Stimulated activated CD4-positive, alpha-beta T cell treated with anti-CD3 and anti-CD28 coated beads, Interleukin-15, amount 100 ng/mL, for 48 hours (primary cell): ENCODE results near the gene ATXN7L3.
"Not testable (repeated sequence)": the region's sequence is repeated elsewhere in the genome, so short reads cannot be mapped to it uniquely, and the experiment has no call there.

Source experiments
- DNase-seq, 2 donors: peaks; one replicate each; pipeline ENCODE4 v3.0.0-alpha.2; 2020; ENCODE audit warnings: low read depth in 2 of 2

The ATXN7L3 gene

DNA sequence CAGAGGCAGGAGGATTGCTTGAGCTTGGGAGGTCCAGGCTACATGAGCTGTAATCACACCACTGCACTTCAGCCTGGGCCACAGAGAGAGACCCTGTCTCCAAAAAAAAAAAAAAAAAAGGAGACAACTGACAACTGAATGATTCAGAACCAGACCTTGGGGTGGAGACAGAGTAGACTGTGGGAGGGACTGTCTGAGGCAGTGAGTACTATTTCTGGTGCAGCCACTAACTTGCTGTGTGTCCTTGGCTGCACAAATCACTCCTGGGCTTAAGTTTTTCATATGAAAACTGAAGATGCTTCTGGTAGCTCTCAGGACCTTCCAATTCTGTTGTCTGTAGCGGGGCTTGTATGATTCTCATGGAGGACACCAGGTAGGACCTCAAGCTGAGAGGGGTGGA, 23.4 kb downstream of the ATXN7L3 start:
- no peak for DNase-seq

- no peak for DNase-seq
Measured at GRCh38 chr17:44174427-44174826, 25.3 kb downstream of the ATXN7L3 start.

DNA sequence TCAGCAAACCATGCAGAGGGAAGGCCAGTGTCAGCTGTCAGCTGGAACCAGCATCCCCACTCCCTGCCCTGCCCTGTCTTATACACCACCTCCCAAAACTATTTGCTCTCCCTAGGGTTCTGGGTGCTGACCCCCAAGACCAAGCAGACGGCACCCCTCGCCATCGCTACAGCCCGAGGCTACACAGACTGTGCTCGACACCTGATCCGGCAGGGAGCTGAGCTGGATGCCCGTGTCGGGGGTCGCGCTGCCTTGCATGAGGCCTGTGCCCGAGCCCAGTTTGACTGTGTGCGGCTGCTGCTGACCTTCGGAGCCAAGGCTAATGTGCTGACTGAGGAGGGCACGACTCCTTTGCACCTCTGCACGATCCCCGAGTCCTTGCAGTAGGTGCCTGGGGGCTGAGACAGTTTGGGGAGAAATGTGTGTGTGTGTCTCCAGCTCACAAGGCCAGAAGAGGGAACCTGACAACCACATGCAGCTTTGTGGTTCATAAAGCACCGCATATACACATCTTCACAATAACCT, 27.7 kb downstream of the ATXN7L3 start:
- no peak for DNase-seq

- no peak for DNase-seq
Measured at GRCh38 chr17:44170499-44171201, 29.0 kb downstream of the ATXN7L3 start, which contains the start of gene ASB16. Gene ASB16, plus strand, starts transcription at chr17:44170704. Its CDS starts 86 bp downstream, at chr17:44170790.

- no peak for DNase-seq
Measured at GRCh38 chr17:44170135-44170498, 29.6 kb downstream of the ATXN7L3 start.

GRCh38 chr17:44167181-44167861, 32.4 kb downstream of the ATXN7L3 start:
- no peak for DNase-seq

DNA sequence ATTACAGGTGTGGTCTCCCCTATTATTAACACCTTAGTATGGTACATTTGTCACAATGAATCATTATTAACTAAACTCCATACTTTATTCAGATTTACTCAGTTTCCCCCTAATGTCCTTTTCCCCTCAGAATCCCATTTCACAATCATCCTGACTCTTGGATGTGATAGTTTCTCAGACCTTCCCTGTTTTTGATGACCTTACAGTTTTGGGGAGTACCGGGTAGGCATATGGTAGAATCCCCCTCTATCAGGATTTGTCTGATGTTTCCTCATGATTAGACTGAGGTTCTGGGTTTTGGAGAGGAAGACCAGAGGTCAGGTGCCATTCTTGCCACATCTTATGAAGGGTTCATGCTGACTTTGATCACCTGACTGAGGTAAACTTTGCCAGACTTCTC, 35.2 kb downstream of the ATXN7L3 start:
- no peak for DNase-seq

DNA sequence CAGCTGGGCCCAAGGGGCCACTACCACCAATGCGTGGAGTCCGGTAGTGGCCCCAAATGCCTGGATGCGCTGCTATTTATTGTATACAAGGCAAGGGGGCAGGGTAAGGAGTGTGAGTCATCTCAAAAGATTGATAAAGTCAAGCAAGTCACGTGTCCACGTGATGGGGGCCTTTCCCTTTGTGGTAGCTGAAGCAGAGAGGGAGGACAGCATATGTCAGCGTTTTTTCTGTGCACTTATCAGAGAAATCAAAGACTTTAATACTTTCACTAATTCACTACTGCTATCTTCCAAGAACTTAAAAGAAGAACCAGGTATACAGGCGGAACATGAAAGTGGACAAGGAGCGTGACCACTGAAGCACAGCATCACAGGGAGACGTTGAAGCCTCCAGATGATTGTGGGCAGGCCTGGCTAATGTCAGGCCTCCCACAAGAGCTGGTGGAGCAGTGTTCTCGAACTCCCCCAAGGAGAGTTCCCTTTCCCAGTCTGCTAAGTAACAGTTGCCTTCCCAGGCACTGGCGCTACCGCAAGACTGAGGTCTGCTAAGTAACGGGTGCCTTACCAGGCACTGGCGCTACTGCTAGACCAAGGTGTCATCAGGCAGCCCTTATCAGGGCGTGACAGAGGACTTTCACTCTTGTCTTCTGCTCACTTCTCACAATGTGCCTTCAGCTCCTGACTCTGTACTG, 40.0 kb downstream of the ATXN7L3 start:
- DNase-seq: no peak

DNA sequence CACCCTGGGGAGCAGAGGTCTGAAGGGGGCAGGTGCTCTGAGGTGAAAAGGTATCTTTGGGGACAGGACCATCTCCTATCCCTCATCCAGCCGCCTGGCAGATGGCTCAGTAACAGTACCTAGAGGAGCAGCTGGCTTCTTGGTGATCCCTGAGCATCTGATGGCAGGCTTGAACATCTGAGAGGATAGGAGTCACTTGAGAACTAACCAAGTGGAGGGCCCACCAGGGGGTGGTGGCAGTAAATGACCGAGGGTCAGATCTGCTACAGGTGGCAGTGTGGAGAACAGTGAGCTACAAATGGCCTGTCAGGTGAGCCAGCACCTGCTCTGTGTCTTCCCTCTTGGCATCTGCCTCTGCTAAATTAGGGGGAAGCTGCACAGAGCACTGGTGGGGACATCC, 44.2 kb downstream of the ATXN7L3 start:
- DNase-seq: no peak

GRCh38 chr17:44152875-44153274, 46.8 kb downstream of the ATXN7L3 start:
- DNase-seq: no peak

- DNase-seq: no peak
Measured at GRCh38 chr17:44149750-44150329, 49.8 kb downstream of the ATXN7L3 start.

GRCh38 chr17:44149066-44149465, 50.6 kb downstream of the ATXN7L3 start:
- DNase-seq: not testable (repeated sequence)

DNA sequence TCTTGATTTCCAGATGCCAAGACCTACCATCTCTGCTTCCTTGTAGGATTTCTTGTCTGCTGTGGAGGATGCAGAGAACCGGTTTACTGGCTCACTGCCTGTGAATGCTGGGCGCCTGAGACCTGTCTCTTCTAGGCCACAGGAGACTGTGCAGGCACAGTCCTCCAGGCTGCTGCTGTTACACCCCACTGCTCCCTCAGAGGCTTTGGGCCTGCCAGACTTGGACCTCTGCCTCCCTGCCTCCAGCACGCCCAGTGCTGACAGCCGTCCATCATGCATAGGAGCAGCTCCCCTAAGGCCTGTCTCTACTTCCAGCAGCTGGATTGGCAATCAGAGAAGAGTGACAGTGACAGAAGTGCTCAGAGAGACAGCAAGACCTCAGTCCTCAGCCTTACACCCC, 51.9 kb downstream of the ATXN7L3 start:
- no peak for DNase-seq

DNA sequence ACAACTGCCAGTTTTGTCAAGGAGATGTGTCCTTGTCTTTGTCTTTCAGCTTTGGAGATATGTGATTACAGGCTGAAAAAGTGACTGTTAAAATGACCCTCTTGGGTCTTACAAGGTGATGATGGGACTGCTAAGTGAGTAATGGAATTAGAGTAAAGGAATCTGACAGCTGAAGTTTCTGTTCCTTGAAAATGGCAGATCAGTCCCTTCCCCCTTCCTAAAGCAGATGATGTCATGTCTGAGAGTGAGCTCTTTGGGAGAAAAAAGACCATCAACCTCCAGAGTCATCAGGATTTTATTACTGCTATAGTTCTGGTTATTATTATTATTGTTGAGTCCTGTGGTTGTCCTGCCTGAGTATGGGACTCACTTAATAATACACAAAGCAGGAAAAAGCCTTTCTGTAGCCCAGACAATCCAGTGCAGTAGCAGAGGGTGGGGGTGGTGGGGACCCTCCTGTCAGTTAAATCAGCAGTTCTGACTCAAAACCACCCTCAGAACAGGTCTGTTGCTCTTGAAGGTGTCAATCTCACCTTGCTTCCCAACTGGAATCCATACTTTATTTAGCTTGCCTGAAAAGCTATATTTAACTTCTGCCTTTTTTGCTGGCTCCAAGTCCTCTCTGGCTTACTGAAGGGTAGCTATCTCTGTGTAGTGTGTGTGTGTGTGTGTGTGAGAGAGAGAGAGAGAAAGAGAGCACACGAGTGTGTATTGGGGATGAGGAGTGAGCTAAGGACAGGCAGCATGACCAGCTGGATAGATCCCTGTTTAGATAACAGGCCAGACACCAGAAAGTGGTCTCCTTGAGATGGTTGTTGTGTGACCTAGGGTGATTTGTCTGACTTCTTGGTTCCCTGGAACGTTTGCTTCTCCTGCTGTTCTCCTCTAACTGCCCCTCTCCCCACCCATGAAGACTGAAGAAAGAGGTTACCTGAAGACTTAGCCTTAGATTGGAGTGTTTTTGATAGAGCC, 53.0 kb downstream of the ATXN7L3 start:
- no peak for DNase-seq

- DNase-seq: no peak
Measured at GRCh38 chr17:44144966-44145739, 54.5 kb downstream of the ATXN7L3 start.

- not testable (repeated sequence) for DNase-seq
Measured at GRCh38 chr17:44143921-44144320, 55.8 kb downstream of the ATXN7L3 start.
